K562 (cell line): ENCODE data around the gene LZTS2. TPM values are rescaled to one million over a fixed set of nuclear protein-coding genes. Genes with fewer than 3 reads are reported as not detected.

ENCODE experiments used
- ATAC-seq: fragments of 200-7000 bp; cut with Tn5 transposase; 3 replicates; pipeline ENCODE4 v1.9.1; 2020; ENCODE audit warnings: moderate library complexity
- BruUV-seq: library from RNA; stranded (reverse); fragments of 400-500 nt; replicated peaks from 2 replicates; lab custom pipeline; 2021; lab: Mats Ljungman, UMichigan
- CTCF ChIA-PET: fragments of 300-600 bp; formaldehyde crosslinking; extraction: SDS; loops from one replicate; lab custom pipeline; 2021; ENCODE audit warnings: low intra/inter-chr PET ratio; lab: Yijun Ruan, JAX
- POLR2A ChIA-PET: fragments of 300-600, 350-650 bp; sonication (Branson Sonifier 250); formaldehyde crosslinking; extraction: SDS; loops from one replicate; lab custom pipeline; 2021; ENCODE audit warnings: antibody characterized with exemption, inconsistent platforms; lab: Yijun Ruan, JAX
- DNase-seq, 4 experiments: peaks; one replicate each; pipeline versions ENCODE4 v3.0.0 to v3.0.0-alpha.2; 2011 to 2018; ENCODE audit warnings: low spot score in 3 of 4, mixed read lengths in 3 of 4; ENCODE audit errors: extremely low read depth in 1 of 4
- FAIRE-seq: peaks from 2 replicates; lab custom pipeline; 2011; peaks lifted over from hg19 to GRCh38; lab: Jason Lieb, UNC
- H2AFZ ChIP-seq: 2 replicates; pipeline ENCODE4 v1.6.0; 2011; ENCODE audit warnings: low read depth, low read length, control low read depth, inconsistent platforms
- H3K27ac ChIP-seq: fragments of 200-600 bp; 3 replicates; pipeline ENCODE4 v1.8.0; 2011; ENCODE audit warnings: low read depth, mild to moderate bottlenecking, control low read depth, inconsistent platforms, low read length, moderate library complexity, mixed read lengths; ENCODE audit errors: extremely low read depth
- H3K27me3 ChIP-seq, 2 experiments: fragments of 300-600 bp in 1 of 2; 2 replicates in 1 of 2; 3 replicates in 1 of 2; pipeline versions ENCODE4 v1.6.0 to v1.8.0; 2011; ENCODE audit warnings: inconsistent platforms in 2 of 2, low read length in 2 of 2, mild to moderate bottlenecking in 1 of 2, mixed read lengths in 1 of 2, moderate library complexity in 1 of 2; ENCODE audit not compliant: control insufficient read depth in 2 of 2, insufficient read depth in 2 of 2
- H3K36me3 ChIP-seq: fragments of 300-600 bp; 3 replicates; pipeline ENCODE4 v1.8.0; 2011; ENCODE audit warnings: mild to moderate bottlenecking, low read length, inconsistent platforms; ENCODE audit not compliant: control insufficient read depth, insufficient read depth
- H3K4me1 ChIP-seq, 2 experiments: fragments of 200-600 bp in 1 of 2; replicated peaks in 1 of 2; 2 replicates in 1 of 2; 3 replicates in 1 of 2; pipeline versions ENCODE4 v1.5.1 to v1.8.0; 2011; ENCODE audit warnings: inconsistent platforms in 2 of 2, low read length in 2 of 2, mild to moderate bottlenecking in 1 of 2, mixed read lengths in 1 of 2, moderate library complexity in 1 of 2; ENCODE audit not compliant: control insufficient read depth in 2 of 2, insufficient read depth in 2 of 2
- H3K4me2 ChIP-seq: 2 replicates; pipeline ENCODE4 v1.6.1; 2011; ENCODE audit warnings: low read length, control low read depth, inconsistent platforms, mixed read lengths; ENCODE audit not compliant: insufficient read depth
- H3K4me3 ChIP-seq: fragments of 200-600 bp; sonication (generic), shearing (Covaris generic); 2 replicates; pipeline ENCODE4 v1.5.1; 2016; ENCODE audit warnings: control low read depth, inconsistent platforms
- H3K79me2 ChIP-seq: fragments of 200-600 bp; 3 replicates; pipeline ENCODE4 v1.8.0; 2011; ENCODE audit warnings: low read length, inconsistent platforms; ENCODE audit not compliant: control insufficient read depth, insufficient read depth
- H3K9ac ChIP-seq, 2 experiments: 2 replicates each; pipeline versions ENCODE4 v1.6.0 to v1.6.1; 2011; ENCODE audit warnings: low read depth in 2 of 2, low read length in 2 of 2, control low read depth in 1 of 2, inconsistent platforms in 1 of 2, mild to moderate bottlenecking in 1 of 2, mixed read lengths in 1 of 2; ENCODE audit not compliant: insufficient read depth in 1 of 2
- H3K9me1 ChIP-seq: one replicate; pipeline ENCODE4 v1.6.0; 2011; ENCODE audit warnings: inconsistent platforms, mild to moderate bottlenecking, low read length, moderate library complexity; ENCODE audit not compliant: control insufficient read depth, insufficient read depth
- H3K9me3 ChIP-seq: replicated peaks from 2 replicates; pipeline ENCODE4 v1.5.1; 2011; ENCODE audit warnings: low read depth, low read length, inconsistent platforms; ENCODE audit not compliant: control insufficient read depth, insufficient read depth
- H4K20me1 ChIP-seq: replicated peaks from 2 replicates; pipeline ENCODE4 v1.6.1; 2011; ENCODE audit warnings: low read length, inconsistent platforms, mixed read lengths; ENCODE audit not compliant: control insufficient read depth, insufficient read depth
- BRD4 ChIP-seq: fragments of 200-600 bp; sonication (generic); IDR thresholded peaks from 2 replicates; pipeline ENCODE4 v1.6.1; 2017; ENCODE audit warnings: inconsistent platforms
- C11orf30 ChIP-seq: fragments of 450-650 bp; IDR thresholded peaks from 2 replicates; pipeline ENCODE4 v1.6.1; 2016; ENCODE audit warnings: low read depth, mild to moderate bottlenecking
- CTCFL ChIP-seq: IDR thresholded peaks from 2 replicates; pipeline ENCODE4 v1.6.1; 2011; ENCODE audit warnings: borderline replicate concordance, low read depth, mild to moderate bottlenecking, moderate library complexity, low read length; ENCODE audit not compliant: insufficient read depth, poor library complexity, severe bottlenecking
- KDM1A ChIP-seq, 2 experiments: fragments of 450-650 bp; IDR thresholded peaks; 2 replicates each; pipeline ENCODE4 v1.6.1; 2016; ENCODE audit warnings: mild to moderate bottlenecking in 2 of 2
- MIER1 ChIP-seq: fragments of 450-650 bp; IDR thresholded peaks from 2 replicates; pipeline ENCODE4 v1.6.1; 2016; ENCODE audit warnings: antibody characterized with exemption, mild to moderate bottlenecking, low read depth
- MXI1 ChIP-seq: IDR thresholded peaks from 2 replicates; pipeline ENCODE4 v1.6.1; 2011; ENCODE audit warnings: low read depth, mild to moderate bottlenecking, improper control_type of control experiment, low read length
- TARDBP ChIP-seq: fragments of 450-650 bp; IDR thresholded peaks from 2 replicates; pipeline ENCODE4 v1.6.1; 2016
- TCF7L2 ChIP-seq: fragments of 150-350 bp; IDR thresholded peaks from 2 replicates; pipeline ENCODE4 v1.6.1; 2016; ENCODE audit warnings: low read depth, mild to moderate bottlenecking, low read length, moderate library complexity
- ZBTB33 ChIP-seq: sonication (generic); formaldehyde crosslinking; IDR thresholded peaks from 2 replicates; pipeline ENCODE4 v1.8.1; 2023; ENCODE audit warnings: mild to moderate bottlenecking, missing genetic modification reagents
- ZSCAN32 ChIP-seq: fragments of 450-650 bp; formaldehyde crosslinking; IDR thresholded peaks from 2 replicates; pipeline ENCODE4 v1.4.0; 2020; ENCODE audit warnings: mild to moderate bottlenecking, moderate library complexity
- WGBS: fragments of 100-300 bp; shearing (Covaris generic); methylation state at CpG from one replicate; pipeline ENCODE4 v1.1.6; 2016; ENCODE audit warnings: low coverage, mixed read lengths; ENCODE audit not compliant: insufficient coverage; ENCODE audit errors: missing lambda C conversion rate; 5-methylcytosine and 5-hydroxymethylcytosine counted together
- in situ Hi-C: fragments of 300-500 bp; cut with MboI; formaldehyde crosslinking; loops from 4 replicates; pipeline ENCODE4 v1.15.0; 2018; ENCODE audit warnings: inconsistent platforms, mixed read lengths
- intact Hi-C: fragments of 100-400 bp; cut with micrococcal nuclease; formaldehyde crosslinking; loops from 2 replicates; pipeline ENCODE4 v1.14.2; 2022
- polyA plus RNA-seq, 8 experiments: library from polyadenylated mRNA; depleted of rRNA in 4 of 8; stranded (reverse) in 5 of 8; unstranded in 3 of 8; fragments of >200 nt; fragmentation: Nextera tagmentation in 2 of 8; fragmentation: Illumina TruSeq in 1 of 8; extraction: Ambion mirVana in 2 of 8; extraction: Trizol in 1 of 8; gene quantifications; 2 replicates each; pipeline versions ENCODE4 v1.2.1 to v1.2.3, GENCODE V29; 2011 to 2014; ENCODE audit warnings: inconsistent platforms in 1 of 8, missing spikeins in 1 of 8
- total RNA-seq, 7 experiments: library from RNA; depleted of rRNA in 6 of 7; stranded (reverse); fragments of >200 nt in 6 of 7; fragmentation: Illumina TruSeq in 2 of 7; extraction: Trizol in 2 of 7; gene quantifications; 2 replicates each; pipeline versions ENCODE4 v1.2.1 to v1.2.3, GENCODE V29; 2011 to 2021; ENCODE audit warnings: low replicate concordance in 1 of 7

Gene LZTS2
- total and polyA plus RNA-seq, 9 of the 15 experiments (the other 6 are each of a cell fraction or from before 2014, with no cell fraction given) = 0.23 to 42.5 (median 14.7) TPM

GRCh38 chr10:100980311-100980710 lies 19.3 kb upstream of the LZTS2 start:
- BruUV-seq = no TSS peak
- Histone ChIP-seq H3K4me2 (no peak overlapping the region), H2AFZ (no peak overlapping the region), H3K9me3 (no peaks in the 10 kb centered on the region), H3K4me1 (peaks cover 0 to 4% of the 10 kb centered on the region in 2 experiments; a peak in 2 of 5 replicates), H3K27ac (no peak overlapping the region), H3K79me2 (no peaks in the 10 kb centered on the region), H4K20me1 (no peaks in the 10 kb centered on the region; the same call in 1 of the 2 replicates), H3K9me1 (no peaks in the 10 kb centered on the region), H3K4me3 (no peak overlapping the region), H3K36me3 (peaks cover 17% of the 10 kb centered on the region; the same call in 2 of the 3 replicates), H3K9ac (no peak overlapping the region), H3K27me3 (no peaks in the 10 kb centered on the region)
- DNase-seq (no peak), ATAC-seq (no peak), FAIRE-seq (no peak)
- in situ Hi-C loops (loop anchor here (25.0 kb wide), 1 partner anchor 1057 kb away; no protein-coding TSS in a partner anchor), intact Hi-C loops (no loop called here)
- ChIA-PET CTCF (no interaction called here), POLR2A (no interaction called here)
- no peak for TF ChIP-seq ZBTB33 (CRISPR knock-in tag)
- TF ChIP-seq MIER1 = no peak
- TF ChIP-seq TARDBP = no peak
- TF ChIP-seq CTCFL = no peak
- TF ChIP-seq TCF7L2 = no peak
- no peak for TF ChIP-seq MXI1
- no peak for TF ChIP-seq C11orf30
- no peak for TF ChIP-seq ZSCAN32 (CRISPR knock-in tag)
- TF ChIP-seq BRD4 = no peak
- no peak for TF ChIP-seq KDM1A (IDR thresholded peaks at IDR 0.05)
- WGBS = 80% methylated on average over 2 of the region's 2 CpGs
